Stimulated activated CD4-positive, alpha-beta T cell treated with anti-CD3 and anti-CD28 coated beads, Interleukin-1b, Interleukin-23, amount 100 ng/mL, for 24 hours (primary cell): ENCODE data around the gene YTHDC1.

Experiments
- DNase-seq, 4 experiments: peaks; one replicate each; pipeline ENCODE4 v3.0.0-alpha.2; 2020; ENCODE audit warnings: low read depth in 4 of 4, low spot score in 1 of 4

YTHDC1 gene

GRCh38 chr4:68359508-68359907, 9.6 kb upstream of the YTHDC1 start:
- DNase-seq: no peak

GRCh38 chr4:68358988-68359387, 9.1 kb upstream of the YTHDC1 start:
- DNase-seq: no peak

GRCh38 chr4:68352791-68353190, 2.9 kb upstream of the YTHDC1 start:
- DNase-seq: no peak

GRCh38 chr4:68349279-68349648, 626 bp downstream of the YTHDC1 start:
- peak in 1 of 4 experiments; percentile 5 for DNase-seq

- no peak for DNase-seq
Observed at GRCh38 chr4:68348577-68348976, 1.3 kb downstream of the YTHDC1 start.

- DNase-seq: no peak
Observed at GRCh38 chr4:68347845-68348244, 2.0 kb downstream of the YTHDC1 start.

GRCh38 chr4:68346461-68346860, 3.4 kb downstream of the YTHDC1 start:
- no peak for DNase-seq

GRCh38 chr4:68344785-68345184, 5.1 kb downstream of the YTHDC1 start:
- no peak for DNase-seq

GRCh38 chr4:68344049-68344448, 5.8 kb downstream of the YTHDC1 start:
- no peak for DNase-seq

- no peak for DNase-seq
Observed at GRCh38 chr4:68342134-68342533, 7.8 kb downstream of the YTHDC1 start.

GRCh38 chr4:68338625-68339024, 11.3 kb downstream of the YTHDC1 start:
- no peak for DNase-seq

GRCh38 chr4:68337522-68337921, 12.4 kb downstream of the YTHDC1 start:
- no peak for DNase-seq

GRCh38 chr4:68337004-68337403, 12.9 kb downstream of the YTHDC1 start:
- no peak for DNase-seq

- DNase-seq: no peak
Observed at GRCh38 chr4:68336530-68336929, 13.4 kb downstream of the YTHDC1 start.

- DNase-seq: no peak
Observed at GRCh38 chr4:68326141-68326540, 23.7 kb downstream of the YTHDC1 start.

GRCh38 chr4:68324519-68325262, 25.2 kb downstream of the YTHDC1 start:
- DNase-seq: no peak

GRCh38 chr4:68319040-68319439, 30.9 kb downstream of the YTHDC1 start:
- no peak for DNase-seq

- DNase-seq: no peak
Observed at GRCh38 chr4:68316193-68316969, 33.5 kb downstream of the YTHDC1 start.

GRCh38 chr4:68310651-68311247, 39.1 kb downstream of the YTHDC1 start:
- DNase-seq: no peak

GRCh38 chr4:68304731-68305130, 45.2 kb downstream of the YTHDC1 start:
- no peak for DNase-seq

- DNase-seq: peak in 1 of 4 experiments; percentile 8
Observed at GRCh38 chr4:68299492-68300457, 50.1 kb downstream of the YTHDC1 start.
